H9 (cell line): ENCODE data around the gene MCF2L2. TPM values are rescaled to one million over a fixed set of nuclear protein-coding genes. Genes with fewer than 3 reads are reported as not detected.

Experiments
- DNase-seq: peaks from one replicate; pipeline ENCODE4 v3.0.0-alpha.2; 2017
- H2AFZ ChIP-seq: one replicate; pipeline ENCODE4 v1.6.1; 2013; ENCODE audit warnings: mild to moderate bottlenecking, low read length, control low read depth, moderate library complexity
- H2AK5ac ChIP-seq: 2 replicates; pipeline ENCODE4 v1.6.1; 2013; ENCODE audit warnings: low read length, control low read depth, mixed read lengths; ENCODE audit not compliant: insufficient read length
- H2BK120ac ChIP-seq: one replicate; pipeline ENCODE4 v1.6.1; 2013; ENCODE audit warnings: low read depth, mild to moderate bottlenecking, low read length, control low read depth, inconsistent platforms; ENCODE audit not compliant: poor library complexity, severe bottlenecking
- H2BK12ac ChIP-seq: 2 replicates; pipeline ENCODE4 v1.6.1; 2013; ENCODE audit warnings: low read length, control low read depth, mixed read lengths, low read depth; ENCODE audit not compliant: insufficient read length
- H2BK15ac ChIP-seq: 2 replicates; pipeline ENCODE4 v1.6.1; 2013; ENCODE audit warnings: low read depth, low read length, control low read depth
- H2BK20ac ChIP-seq: one replicate; pipeline ENCODE4 v1.6.1; 2013; ENCODE audit warnings: low read depth, mild to moderate bottlenecking, low read length, control low read depth, inconsistent platforms; ENCODE audit not compliant: poor library complexity, severe bottlenecking
- H2BK5ac ChIP-seq: 2 replicates; pipeline ENCODE4 v1.6.1; 2013; ENCODE audit warnings: low read length, control low read depth, mixed read lengths; ENCODE audit not compliant: insufficient read length
- H3K14ac ChIP-seq: 2 replicates; pipeline ENCODE4 v1.6.1; 2013; ENCODE audit warnings: low read length, control low read depth; ENCODE audit not compliant: insufficient read depth
- H3K18ac ChIP-seq: 2 replicates; pipeline ENCODE4 v1.6.1; 2013; ENCODE audit warnings: low read depth, mild to moderate bottlenecking, mixed read lengths, low read length, control low read depth; ENCODE audit not compliant: insufficient read length
- H3K23ac ChIP-seq: 2 replicates; pipeline ENCODE4 v1.6.1; 2013; ENCODE audit warnings: low read length, control low read depth, mixed read lengths, low read depth; ENCODE audit not compliant: insufficient read length
- H3K23me2 ChIP-seq: 2 replicates; pipeline ENCODE4 v1.6.1; 2013; ENCODE audit warnings: low read depth, mild to moderate bottlenecking, mixed read lengths, low read length, control low read depth; ENCODE audit not compliant: insufficient read length, poor library complexity, severe bottlenecking
- H3K27ac ChIP-seq: 2 replicates; pipeline ENCODE4 v1.5.1; 2013; ENCODE audit warnings: low read length, control low read depth, mixed read lengths, low read depth; ENCODE audit not compliant: insufficient read length
- H3K27me3 ChIP-seq: 2 replicates; pipeline ENCODE4 v1.6.1; 2013; ENCODE audit warnings: low read length, control low read depth, inconsistent platforms; ENCODE audit not compliant: insufficient read depth
- H3K4ac ChIP-seq: 2 replicates; pipeline ENCODE4 v1.6.1; 2013; ENCODE audit warnings: low read depth, mild to moderate bottlenecking, control low read depth, inconsistent platforms, low read length, moderate library complexity
- H3K4me1 ChIP-seq: 2 replicates; pipeline ENCODE4 v1.6.1; 2013; ENCODE audit warnings: low read length, control low read depth, inconsistent platforms; ENCODE audit not compliant: insufficient read depth
- H3K4me2 ChIP-seq: 2 replicates; pipeline ENCODE4 v1.6.1; 2013; ENCODE audit warnings: low read length, control low read depth, mixed read lengths; ENCODE audit not compliant: insufficient read length, insufficient read depth
- H3K56ac ChIP-seq: 2 replicates; pipeline ENCODE4 v1.6.1; 2013; ENCODE audit warnings: low read depth, mild to moderate bottlenecking, mixed read lengths, low read length, control low read depth; ENCODE audit not compliant: insufficient read length
- H3K79me1 ChIP-seq: 2 replicates; pipeline ENCODE4 v1.6.1; 2013; ENCODE audit warnings: low read depth, mild to moderate bottlenecking, moderate library complexity, low read length, control low read depth, inconsistent platforms; ENCODE audit not compliant: insufficient read depth, poor library complexity, severe bottlenecking
- H3K79me2 ChIP-seq: 2 replicates; pipeline ENCODE4 v1.6.1; 2013; ENCODE audit warnings: low read length, control low read depth, inconsistent platforms; ENCODE audit not compliant: insufficient read depth
- H3K9ac ChIP-seq: 2 replicates; pipeline ENCODE4 v1.6.1; 2013; ENCODE audit warnings: low read length, control low read depth, mixed read lengths; ENCODE audit not compliant: insufficient read length; ENCODE audit errors: extremely low read depth
- H3K9me3 ChIP-seq: one replicate; pipeline ENCODE4 v1.6.1; 2013; ENCODE audit warnings: low read depth, low read length, inconsistent platforms; ENCODE audit not compliant: control insufficient read depth
- H3T11ph ChIP-seq: one replicate; pipeline ENCODE4 v1.6.1; 2013; ENCODE audit warnings: mild to moderate bottlenecking, low read length, control low read depth, inconsistent platforms
- H4K20me1 ChIP-seq: one replicate; pipeline ENCODE4 v1.6.1; 2013; ENCODE audit not compliant: control insufficient read depth, insufficient read length, insufficient read depth
- H4K5ac ChIP-seq: 2 replicates; pipeline ENCODE4 v1.6.1; 2013; ENCODE audit warnings: low read depth, mild to moderate bottlenecking, mixed read lengths, low read length, control low read depth; ENCODE audit not compliant: insufficient read length
- H4K8ac ChIP-seq: replicated peaks from 2 replicates; pipeline ENCODE4 v1.6.1; 2013; ENCODE audit warnings: low read length, control low read depth, mixed read lengths, low read depth; ENCODE audit not compliant: insufficient read length
- H4K91ac ChIP-seq: 2 replicates; pipeline ENCODE4 v1.6.1; 2013; ENCODE audit warnings: low read depth, mild to moderate bottlenecking, moderate library complexity, mixed read lengths, low read length, control low read depth; ENCODE audit not compliant: insufficient read length
- H3K27ac Mint-ChIP-seq, 3 experiments: 2 replicates in 2 of 3; 3 replicates in 1 of 3; pipeline ENCODE4 v1.8.0; 2020 to 2021; ENCODE audit warnings: mixed read lengths in 3 of 3, mild to moderate bottlenecking in 1 of 3, moderate library complexity in 1 of 3
- H3K27me3 Mint-ChIP-seq: 2 replicates; pipeline ENCODE4 v1.8.0; 2021; ENCODE audit warnings: low read depth, mild to moderate bottlenecking, moderate library complexity, mixed read lengths
- H3K36me3 Mint-ChIP-seq, 3 experiments: 2 replicates in 2 of 3; 3 replicates in 1 of 3; pipeline ENCODE4 v1.8.0; 2020 to 2021; ENCODE audit warnings: low read depth in 3 of 3, mixed read lengths in 3 of 3; ENCODE audit not compliant: insufficient read depth in 1 of 3
- H3K4me1 Mint-ChIP-seq, 2 experiments: 2 replicates each; pipeline ENCODE4 v1.8.0; 2020; ENCODE audit warnings: mixed read lengths in 2 of 2
- H3K4me3 Mint-ChIP-seq, 2 experiments: 2 replicates in 1 of 2; 3 replicates in 1 of 2; pipeline ENCODE4 v1.8.0; 2020 to 2021; ENCODE audit warnings: mild to moderate bottlenecking in 2 of 2, mixed read lengths in 2 of 2, moderate library complexity in 1 of 2
- H3K9me3 Mint-ChIP-seq, 2 experiments: 2 replicates in 1 of 2; 3 replicates in 1 of 2; pipeline ENCODE4 v1.8.0; 2020; ENCODE audit warnings: mild to moderate bottlenecking in 2 of 2, mixed read lengths in 2 of 2, moderate library complexity in 1 of 2
- CTCF ChIP-seq: fragments of 200-600 bp; sonication (generic); conservative IDR thresholded peaks from 3 replicates; pipeline ENCODE4 v1.8.0; 2021; ENCODE audit warnings: antibody characterized with exemption, mild to moderate bottlenecking
- WGBS: extraction: QIAGEN DNeasy Blood & Tissue Kit; methylation state at CpG from one replicate; pipeline ENCODE4 v1.1.7; 2013; ENCODE audit warnings: missing lambda C conversion rate, low lambda C conversion rate, mixed read lengths; ENCODE audit not compliant: insufficient read length; ENCODE audit errors: extremely low coverage; 5-methylcytosine and 5-hydroxymethylcytosine counted together
- total RNA-seq: library from RNA; stranded (reverse); gene quantifications from 2 replicates; pipeline ENCODE4 v1.2.1, GENCODE V29; 2021

Gene MCF2L2
- total RNA-seq, 1 experiment from 2014 or later: 6.4 TPM

- Histone ChIP-seq H3K4me1 (no peaks in the 10 kb centered on the region), H3T11ph (no peak overlapping the region), H3K27ac (no peak overlapping the region), H3K79me2 (no peaks in the 10 kb centered on the region), H4K91ac (no peak overlapping the region), H3K14ac (no peak overlapping the region), H4K5ac (no peak overlapping the region), H2BK20ac (no peak overlapping the region), H3K4ac (no peak overlapping the region), H3K9me3 (no peaks in the 10 kb centered on the region), H3K79me1 (no peaks in the 10 kb centered on the region), H2BK120ac (no peak overlapping the region), H3K56ac (no peak overlapping the region), H3K23me2 (no peaks in the 10 kb centered on the region), H2BK12ac (no peak overlapping the region), H3K27me3 (no peaks in the 10 kb centered on the region), H3K9ac (no peak overlapping the region), H2BK15ac (no peak overlapping the region), H2BK5ac (no peak overlapping the region), H4K8ac (no peak overlapping the region), H3K23ac (no peak overlapping the region), H2AK5ac (no peak overlapping the region), H3K18ac (no peak overlapping the region), H2AFZ (no peak overlapping the region), H4K20me1 (no peaks in the 10 kb centered on the region), H3K4me2 (no peak overlapping the region)
- DNase-seq: no peak
- no peak overlapping the region for H3K4me3 Mint-ChIP-seq
- no peaks in the 10 kb centered on the region for H3K9me3 Mint-ChIP-seq
- WGBS: no CpG with 5 or more reads among the region's 14 CpGs
- no peak overlapping the region for H3K27ac Mint-ChIP-seq
- no peaks in the 10 kb centered on the region; the same call in 1 of the 2 replicates for H3K27me3 Mint-ChIP-seq
- no peak for TF ChIP-seq CTCF
- peaks cover 2 to 8% of the 10 kb centered on the region in 2 experiments; a peak in 2 of 4 replicates for H3K4me1 Mint-ChIP-seq
- H3K36me3 Mint-ChIP-seq: no peaks in the 10 kb centered on the region; a peak in 1 of 7 replicates
These were observed 275.0 kb downstream of the MCF2L2 start for GRCh38 chr3:183153210-183153950.
